Parathyroid adenoma (tissue), 2 donors: ENCODE measurements around the gene TBL1XR1.

Experiments
- H2AFZ ChIP-seq: fragments of 300-600 bp; sonication (generic); one replicate; pipeline ENCODE4 v1.7.0; 2017; ENCODE audit warnings: antibody characterized with exemption, mild to moderate bottlenecking
- H3K27ac ChIP-seq: fragments of 300-600 bp; sonication (generic); one replicate; pipeline ENCODE4 v1.7.0; 2017
- H3K27me3 ChIP-seq: fragments of 300-600 bp; sonication (generic); one replicate; pipeline ENCODE4 v1.7.0; 2017; ENCODE audit warnings: low read length; ENCODE audit not compliant: control insufficient read depth, insufficient read depth
- H3K36me3 ChIP-seq: fragments of 300-600 bp; sonication (generic); one replicate; pipeline ENCODE4 v1.7.0; 2017; ENCODE audit warnings: low read length; ENCODE audit not compliant: control insufficient read depth, insufficient read depth
- H3K4me1 ChIP-seq: fragments of 300-600 bp; sonication (generic); one replicate; pipeline ENCODE4 v1.7.0; 2017; ENCODE audit warnings: control low read depth
- H3K4me2 ChIP-seq: fragments of 300-600 bp; sonication (generic); one replicate; pipeline ENCODE4 v1.7.0; 2017; ENCODE audit warnings: low read length
- H3K4me3 ChIP-seq: fragments of 300-600 bp; sonication (generic); one replicate; pipeline ENCODE4 v1.7.0; 2017; ENCODE audit warnings: low read depth, low read length
- H3K79me2 ChIP-seq: fragments of 300-600 bp; sonication (generic); one replicate; pipeline ENCODE4 v1.7.0; 2017; ENCODE audit warnings: control low read depth
- H3K9ac ChIP-seq: fragments of 300-600 bp; sonication (generic); one replicate; pipeline ENCODE4 v1.7.0; 2017; ENCODE audit warnings: mild to moderate bottlenecking
- H3K9me3 ChIP-seq: fragments of 300-600 bp; sonication (generic); one replicate; pipeline ENCODE4 v1.7.0; 2017; ENCODE audit warnings: low read length; ENCODE audit not compliant: control insufficient read depth
- TF ChIP-seq, protein P1 (sequence below): fragments of 300-600 bp; sonication (generic); IDR thresholded peaks from one replicate; pipeline ENCODE4 v1.7.0; 2017; ENCODE audit warnings: antibody characterized with exemption, mild to moderate bottlenecking
- donor health status: primary hyperparathyroidism.

Gene TBL1XR1

DNA sequence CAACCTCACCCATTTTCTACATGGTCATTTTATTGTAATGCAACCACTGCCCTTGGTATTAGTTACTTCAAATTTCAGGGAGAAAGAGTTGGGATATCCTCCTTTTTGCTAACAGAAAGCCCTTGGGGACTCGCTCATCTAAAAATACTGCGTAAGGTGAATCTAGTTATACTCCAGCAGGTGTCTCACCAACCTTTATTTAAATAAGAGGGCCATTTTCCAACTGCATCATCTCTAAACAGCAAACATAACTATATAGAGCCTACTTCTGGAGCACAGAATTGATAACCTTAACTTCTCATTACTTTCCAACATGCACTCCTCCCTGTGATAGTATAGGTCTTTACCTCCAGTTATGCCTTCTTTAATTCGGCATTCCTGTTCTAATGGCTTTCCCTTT lies 77.5 kb downstream of the TBL1XR1 start:
- peaks cover 58% of the 10 kb centered on the region for H3K79me2 ChIP-seq
- H3K36me3 ChIP-seq, result no peaks in the 10 kb centered on the region
- H3K4me2 ChIP-seq, result no peak overlapping the region
- peaks cover 8% of the 10 kb centered on the region for H3K4me1 ChIP-seq
- no peaks in the 10 kb centered on the region for H3K27me3 ChIP-seq
- H3K9ac ChIP-seq, result no peak overlapping the region
- no peak overlapping the region for H2AFZ ChIP-seq
- no peaks in the 10 kb centered on the region for H3K9me3 ChIP-seq
- H3K4me3 ChIP-seq, result no peak overlapping the region
- TF ChIP-seq, protein P1, sequence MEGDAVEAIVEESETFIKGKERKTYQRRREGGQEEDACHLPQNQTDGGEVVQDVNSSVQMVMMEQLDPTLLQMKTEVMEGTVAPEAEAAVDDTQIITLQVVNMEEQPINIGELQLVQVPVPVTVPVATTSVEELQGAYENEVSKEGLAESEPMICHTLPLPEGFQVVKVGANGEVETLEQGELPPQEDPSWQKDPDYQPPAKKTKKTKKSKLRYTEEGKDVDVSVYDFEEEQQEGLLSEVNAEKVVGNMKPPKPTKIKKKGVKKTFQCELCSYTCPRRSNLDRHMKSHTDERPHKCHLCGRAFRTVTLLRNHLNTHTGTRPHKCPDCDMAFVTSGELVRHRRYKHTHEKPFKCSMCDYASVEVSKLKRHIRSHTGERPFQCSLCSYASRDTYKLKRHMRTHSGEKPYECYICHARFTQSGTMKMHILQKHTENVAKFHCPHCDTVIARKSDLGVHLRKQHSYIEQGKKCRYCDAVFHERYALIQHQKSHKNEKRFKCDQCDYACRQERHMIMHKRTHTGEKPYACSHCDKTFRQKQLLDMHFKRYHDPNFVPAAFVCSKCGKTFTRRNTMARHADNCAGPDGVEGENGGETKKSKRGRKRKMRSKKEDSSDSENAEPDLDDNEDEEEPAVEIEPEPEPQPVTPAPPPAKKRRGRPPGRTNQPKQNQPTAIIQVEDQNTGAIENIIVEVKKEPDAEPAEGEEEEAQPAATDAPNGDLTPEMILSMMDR, result no peak
- no peak overlapping the region for H3K27ac ChIP-seq

DNA sequence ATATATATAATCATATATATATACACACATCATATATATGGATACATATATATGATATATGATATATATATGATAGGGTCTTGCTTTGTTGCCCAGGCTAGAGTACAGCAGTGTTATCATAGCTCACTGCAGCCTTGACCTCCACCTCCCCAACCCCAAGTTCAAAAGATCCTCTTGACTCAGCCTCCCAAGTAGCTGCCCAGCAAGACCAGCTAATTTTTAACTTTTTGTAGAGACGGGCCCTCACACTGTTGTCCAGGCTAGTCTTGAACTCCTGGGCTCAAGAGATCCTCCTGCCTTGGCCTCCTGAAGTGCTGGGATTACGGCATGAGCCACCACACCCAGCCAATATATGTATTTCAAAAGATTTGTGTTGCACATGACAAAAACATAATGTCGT lies 83.0 kb downstream of the TBL1XR1 start:
- Histone ChIP-seq H3K4me2 (no peak overlapping the region), H3K27me3 (no peaks in the 10 kb centered on the region), H3K79me2 (peaks cover 66% of the 10 kb centered on the region), H3K9me3 (no peaks in the 10 kb centered on the region), H3K4me1 (peaks cover 3% of the 10 kb centered on the region), H3K9ac (no peak overlapping the region), H3K36me3 (no peaks in the 10 kb centered on the region), H2AFZ (no peak overlapping the region), H3K27ac (no peak overlapping the region), H3K4me3 (no peak overlapping the region)
- TF ChIP-seq, protein P1, result no peak

DNA sequence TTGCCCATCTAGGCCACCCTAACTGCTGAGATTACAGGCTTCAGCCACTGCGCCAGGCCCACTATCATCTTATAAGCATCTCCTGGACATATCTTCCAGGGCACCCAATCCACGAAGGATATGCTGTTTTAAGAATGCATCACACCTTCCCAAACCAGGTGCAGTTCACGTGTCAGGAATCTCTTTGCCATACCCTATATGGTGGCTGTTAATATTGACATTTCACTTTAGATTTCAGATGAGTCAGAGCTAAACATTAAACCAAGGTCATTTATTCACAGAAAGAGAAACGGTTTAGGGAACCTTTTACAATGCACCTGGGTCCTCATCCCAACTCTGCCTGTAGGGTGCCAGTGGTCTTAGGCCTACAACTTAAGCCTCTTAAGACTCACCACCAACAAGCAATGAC lies 85.7 kb downstream of the TBL1XR1 start:
- Histone ChIP-seq H3K4me2 (no peak overlapping the region), H3K4me1 (peaks cover 2% of the 10 kb centered on the region), H3K4me3 (no peak overlapping the region), H2AFZ (no peak overlapping the region), H3K79me2 (peaks cover 55% of the 10 kb centered on the region), H3K36me3 (no peaks in the 10 kb centered on the region), H3K9ac (no peak overlapping the region), H3K27ac (no peak overlapping the region), H3K27me3 (no peaks in the 10 kb centered on the region), H3K9me3 (no peaks in the 10 kb centered on the region)
- TF ChIP-seq, protein P1, result no peak

DNA sequence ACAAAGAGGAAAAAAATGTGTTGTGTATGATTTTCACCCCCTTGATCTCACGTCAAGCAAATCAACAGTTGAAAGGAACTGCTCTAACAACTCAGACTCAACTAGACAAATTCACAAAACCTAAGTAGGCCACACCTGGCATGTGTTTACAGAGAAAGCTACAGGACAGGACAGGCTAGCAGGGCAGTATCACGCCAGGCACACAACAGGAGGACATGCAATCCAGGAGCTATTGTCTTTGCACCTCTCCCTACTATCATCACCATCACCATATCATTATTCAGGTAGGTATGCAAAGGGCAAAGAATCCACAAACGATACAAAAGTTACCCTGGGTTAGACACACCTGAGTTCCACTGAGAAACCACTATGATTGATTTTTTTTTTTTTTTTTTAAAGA lies 86.4 kb downstream of the TBL1XR1 start:
- Histone ChIP-seq H2AFZ (no peak overlapping the region), H3K27me3 (no peaks in the 10 kb centered on the region), H3K79me2 (peaks cover 49% of the 10 kb centered on the region), H3K4me1 (peaks cover 2% of the 10 kb centered on the region), H3K9me3 (no peaks in the 10 kb centered on the region), H3K4me2 (no peak overlapping the region), H3K9ac (no peak overlapping the region), H3K27ac (no peak overlapping the region), H3K36me3 (no peaks in the 10 kb centered on the region), H3K4me3 (no peak overlapping the region)
- TF ChIP-seq, protein P1, result no peak

DNA sequence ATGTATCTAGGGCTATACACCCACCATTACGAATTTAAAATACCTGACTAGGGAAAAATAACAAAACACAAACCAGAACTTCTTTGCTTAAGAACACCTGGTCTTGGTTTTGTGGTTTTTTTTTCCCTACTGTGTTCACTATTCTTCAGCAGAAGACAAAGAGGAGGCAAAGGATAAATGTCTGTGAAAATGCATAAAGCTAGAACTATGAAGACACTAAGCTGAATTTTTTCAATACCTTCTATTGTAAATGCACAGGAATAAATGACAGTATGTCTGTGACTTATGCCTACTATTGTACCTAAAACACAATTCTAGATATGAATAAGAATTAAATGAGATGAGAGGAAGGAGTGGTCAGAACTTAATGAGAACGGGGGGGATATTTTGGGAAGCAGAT lies 86.9 kb downstream of the TBL1XR1 start:
- TF ChIP-seq, protein P1, result no peak
- Histone ChIP-seq H3K27me3 (no peaks in the 10 kb centered on the region), H3K4me2 (no peak overlapping the region), H3K27ac (no peak overlapping the region), H3K9me3 (no peaks in the 10 kb centered on the region), H3K4me3 (no peak overlapping the region), H3K9ac (no peak overlapping the region), H2AFZ (no peak overlapping the region), H3K79me2 (peaks cover 50% of the 10 kb centered on the region), H3K4me1 (peaks cover 2% of the 10 kb centered on the region), H3K36me3 (no peaks in the 10 kb centered on the region)
